Cardiac muscle cell (in vitro differentiated cells and primary cell): ENCODE results near the gene LYPD3. TPM values are rescaled to one million over a fixed set of nuclear protein-coding genes. Genes with fewer than 3 reads are reported as not detected.

ENCODE experiments used
- DNase-seq, 2 donors: peaks; one replicate each; pipeline versions ENCODE4 v3.0.0 to v3.0.0-alpha.2; 2010 to 2017; ENCODE audit warnings: low read depth in 1 of 2, low spot score in 1 of 2
- H3K27ac ChIP-seq: fragments of 200-600 bp; sonication (generic); 2 replicates; pipeline ENCODE4 v1.5.1; 2016
- H3K27me3 ChIP-seq: fragments of 200-600 bp; sonication (generic); 2 replicates; pipeline ENCODE4 v1.6.0; 2016; ENCODE audit warnings: control low read depth
- H3K36me3 ChIP-seq: fragments of 200-600 bp; sonication (generic); 2 replicates; pipeline ENCODE4 v1.5.1; 2016; ENCODE audit warnings: control low read depth
- H3K4me1 ChIP-seq: fragments of 200-600 bp; sonication (generic); 2 replicates; pipeline ENCODE4 v1.8.1; 2017; ENCODE audit warnings: low read depth, mild to moderate bottlenecking, mixed run types
- H3K4me3 ChIP-seq: fragments of 200-600 bp; sonication (generic); 2 replicates; pipeline ENCODE4 v1.5.1; 2016; ENCODE audit warnings: mild to moderate bottlenecking
- H3K9me3 ChIP-seq: fragments of 200-600 bp; sonication (generic); 2 replicates; pipeline ENCODE4 v1.5.1; 2017; ENCODE audit warnings: low read depth, mild to moderate bottlenecking, control low read depth
- CTCF ChIP-seq: IDR thresholded peaks from 2 replicates; pipeline ENCODE4 v1.5.1; 2012; ENCODE audit warnings: low read depth, mild to moderate bottlenecking, low read length
- polyA plus RNA-seq: library from polyadenylated mRNA; unstranded; fragments of >200 nt; fragmentation: Nextera tagmentation; extraction: Ambion mirVana; gene quantifications from 2 replicates; pipeline ENCODE4 v1.2.1, GENCODE V29; 2016
- total RNA-seq: library from RNA; depleted of rRNA; stranded (reverse); fragments of >200 nt; gene quantifications from 2 replicates; pipeline ENCODE4 v1.2.3, GENCODE V29; 2016

Gene LYPD3
- total and polyA plus RNA-seq, 2 experiments from 2014 or later = 0.73 to 3.2 TPM

GRCh38 chr19:43422689-43423066, 42.7 kb downstream of the LYPD3 start:
- TF ChIP-seq CTCF = no peak
- Histone ChIP-seq H3K36me3 (no peaks in the 10 kb centered on the region), H3K9me3 (no peaks in the 10 kb centered on the region), H3K27ac (no peak overlapping the region), H3K27me3 (no peaks in the 10 kb centered on the region), H3K4me3 (no peak overlapping the region), H3K4me1 (no peaks in the 10 kb centered on the region)
- DNase-seq = no peak

- no peak for DNase-seq
- Histone ChIP-seq H3K4me1 (no peaks in the 10 kb centered on the region), H3K9me3 (no peaks in the 10 kb centered on the region), H3K36me3 (no peaks in the 10 kb centered on the region), H3K4me3 (no peak overlapping the region), H3K27me3 (no peaks in the 10 kb centered on the region), H3K27ac (no peak overlapping the region)
- no peak for TF ChIP-seq CTCF
These were observed 43.3 kb downstream of the LYPD3 start for GRCh38 chr19:43422000-43422688.

- H3K27ac ChIP-seq = no peak overlapping the region
- no peaks in the 10 kb centered on the region for H3K9me3 ChIP-seq
- H3K36me3 ChIP-seq = no peaks in the 10 kb centered on the region
- no peaks in the 10 kb centered on the region for H3K27me3 ChIP-seq
- no peak overlapping the region for H3K4me3 ChIP-seq
- no peak for TF ChIP-seq CTCF
- no peaks in the 10 kb centered on the region for H3K4me1 ChIP-seq
- DNase-seq = no peak
These were observed 44.5 kb downstream of the LYPD3 start for GRCh38 chr19:43420954-43421353.

GRCh38 chr19:43416951-43417623, 48.3 kb downstream of the LYPD3 start:
- no peak overlapping the region for H3K4me3 ChIP-seq
- no peaks in the 10 kb centered on the region for H3K36me3 ChIP-seq
- no peak for TF ChIP-seq CTCF
- no peaks in the 10 kb centered on the region for H3K27me3 ChIP-seq
- H3K9me3 ChIP-seq = no peaks in the 10 kb centered on the region
- no peak for DNase-seq
- H3K4me1 ChIP-seq = no peaks in the 10 kb centered on the region
- H3K27ac ChIP-seq = no peak overlapping the region

- no peak for DNase-seq
- Histone ChIP-seq H3K4me1 (no peaks in the 10 kb centered on the region), H3K27me3 (no peaks in the 10 kb centered on the region), H3K36me3 (no peaks in the 10 kb centered on the region), H3K27ac (no peak within 1 kb of the TSS), H3K9me3 (no peaks in the 10 kb centered on the region), H3K4me3 (no peak within 1 kb of the TSS)
- no peak for TF ChIP-seq CTCF
These were observed 50.9 kb downstream of the LYPD3 start, which contains the start of gene TEX101 for GRCh38 chr19:43414554-43414953. TEX101 (plus strand) TSS chr19:43414890; CDS start chr19:43415920, 1,030 bp downstream.
